Gastrocnemius medialis (tissue), 4 donors: ENCODE measurements around the gene SLC15A3. TPM values are rescaled to one million over a fixed set of nuclear protein-coding genes. Genes with fewer than 3 reads are reported as not detected.

ENCODE experiments used
- ATAC-seq, 2 donors: fragments of 150-250 bp; one replicate each; pipeline ENCODE4 v1.9.1; 2016
- DNase-seq, 2 donors: peaks; one replicate each; pipeline ENCODE4 v3.0.0-alpha.2; 2019
- H3K27ac ChIP-seq, 4 donors: fragments of 200-600 bp; sonication (generic); 1 replicate in 1 of 4; 2 replicates in 3 of 4; pipeline ENCODE4 v1.5.1; 2016 to 2018; ENCODE audit warnings: mild to moderate bottlenecking in 2 of 4, moderate library complexity in 1 of 4
- H3K27me3 ChIP-seq, 3 donors: fragments of 200-600 bp; sonication (generic) in 2 of 3; 1 replicate in 1 of 3; 2 replicates in 2 of 3; pipeline versions ENCODE4 v1.5.1 to v1.6.0; 2016 to 2019; ENCODE audit warnings: mild to moderate bottlenecking in 1 of 3, moderate library complexity in 1 of 3
- H3K36me3 ChIP-seq, 2 donors: fragments of 200-600 bp; sonication (generic) in 1 of 2; one replicate each; pipeline ENCODE4 v1.5.1; 2017 to 2018
- H3K4me1 ChIP-seq, 2 donors: fragments of 200-600 bp; sonication (generic) in 1 of 2; one replicate each; pipeline ENCODE4 v1.5.1; 2016 to 2017; ENCODE audit warnings: mild to moderate bottlenecking in 2 of 2
- H3K4me3 ChIP-seq, 4 donors: fragments of 200-600 bp; sonication (generic) in 3 of 4; 1 replicate in 1 of 4; 2 replicates in 3 of 4; pipeline ENCODE4 v1.5.1; 2016 to 2019; ENCODE audit warnings: mild to moderate bottlenecking in 2 of 4
- H3K9me3 ChIP-seq, 3 donors: fragments of 200-600 bp; sonication (generic) in 2 of 3; 1 replicate in 1 of 3; 2 replicates in 2 of 3; pipeline ENCODE4 v1.5.1; 2016 to 2019
- CTCF ChIP-seq, 5 experiments: fragments of 450-650 bp in 3 of 5; fragments of 200-600 bp in 2 of 5; sonication (generic) in 2 of 5; IDR thresholded peaks in 4 of 5; conservative IDR thresholded peaks in 1 of 5; 1 replicate in 4 of 5; 2 replicates in 1 of 5; pipeline ENCODE4 v1.5.1; 2016 to 2019; ENCODE audit warnings: antibody characterized with exemption in 5 of 5, mild to moderate bottlenecking in 3 of 5, moderate library complexity in 3 of 5
- POLR2A ChIP-seq, 2 donors: fragments of 450-650 bp; IDR thresholded peaks; one replicate each; pipeline ENCODE4 v1.6.1; 2017; ENCODE audit warnings: antibody characterized with exemption in 2 of 2, mild to moderate bottlenecking in 2 of 2, moderate library complexity in 2 of 2
- in situ Hi-C, 4 donors: fragments of 200-750 bp; cut with MboI; loops; one replicate each; pipeline versions ENCODE4 v1.15.0 to v1.8.0; 2017; ENCODE audit warnings: low sequenced_read_pairs in 4 of 4
- intact Hi-C: fragments of 100-400 bp; cut with DNase I; formaldehyde crosslinking; loops from one replicate; pipeline ENCODE4 v1.15.1; 2023; ENCODE audit warnings: low total_unique reads
- total RNA-seq, 4 donors: library from RNA; depleted of rRNA; stranded (reverse); fragments of >200 nt; gene quantifications; one replicate each; pipeline versions ENCODE4 v1.1.0 to v1.2.3, GENCODE V29; 2016

The SLC15A3 gene
- total RNA-seq, 4 donors from 2014 or later: 2.8 to 6.9 (median 6.0) TPM

DNA sequence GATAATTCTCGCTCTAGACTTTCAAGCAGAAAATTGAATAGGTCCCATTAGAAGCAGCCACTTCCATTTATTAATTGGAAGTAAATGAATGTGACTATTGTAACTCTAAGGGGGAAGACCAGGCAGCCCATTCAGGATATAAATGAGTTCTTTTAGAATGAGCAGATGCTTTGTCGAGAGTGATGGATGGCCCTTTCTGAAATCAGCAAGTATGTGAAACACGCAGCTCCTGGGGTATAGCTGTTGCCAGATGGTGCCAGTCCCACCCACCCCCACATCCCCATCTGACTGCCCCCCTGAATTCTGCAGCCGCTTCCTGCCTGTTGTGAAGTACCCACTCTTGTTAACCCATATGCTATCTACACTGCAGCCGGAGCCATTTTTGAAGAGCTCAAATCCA is 3.7 kb downstream of the SLC15A3 start:
- in situ Hi-C loops: no loop called here
- Histone ChIP-seq H3K4me1 (no peaks in the 10 kb centered on the region), H3K4me3 (no peak overlapping the region), H3K9me3 (no peaks in the 10 kb centered on the region), H3K27ac (no peak overlapping the region), H3K27me3 (peaks cover 0 to 11% (median 0%) of the 10 kb centered on the region in 3 donors), H3K36me3 (no peaks in the 10 kb centered on the region)
- TF ChIP-seq POLR2A (IDR thresholded peaks at IDR 0.05) (no peak), CTCF (IDR thresholded peaks at IDR 0.05 in 4 of 5, conservative IDR thresholded peaks at IDR 0.05 in 1 of 5) (no peak)
- ATAC-seq (no peak), DNase-seq (no peak)
- intact Hi-C loops: no loop called here

DNA sequence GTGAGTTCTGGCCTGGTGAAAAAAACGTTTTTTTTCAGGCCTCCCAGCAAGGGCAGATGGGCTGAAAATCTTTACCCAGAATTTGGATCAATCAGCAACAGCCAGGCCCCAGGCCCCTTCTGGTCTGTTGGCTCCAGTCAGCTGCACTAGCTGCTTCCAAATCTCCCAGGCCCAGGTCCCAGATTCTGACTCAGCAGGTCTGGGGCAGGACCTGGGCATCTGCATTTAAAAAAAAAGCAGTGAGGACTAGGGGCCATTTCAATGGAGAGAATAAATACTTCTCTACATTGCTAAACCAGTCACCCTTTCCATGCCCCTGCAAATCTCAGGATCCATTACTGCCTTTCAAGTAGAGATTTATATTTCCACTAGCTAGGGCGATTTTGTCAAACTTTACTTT is 4.3 kb downstream of the SLC15A3 start:
- intact Hi-C loops: no loop called here
- no peak for ATAC-seq

GRCh38 chr11:60946601-60947264 is 5.2 kb downstream of the SLC15A3 start:
- Histone ChIP-seq H3K9me3 (no peaks in the 10 kb centered on the region), H3K4me3 (no peak overlapping the region), H3K4me1 (no peaks in the 10 kb centered on the region), H3K27me3 (peaks cover 0 to 7% (median 0%) of the 10 kb centered on the region in 3 donors), H3K27ac (no peak overlapping the region), H3K36me3 (no peaks in the 10 kb centered on the region)
- DNase-seq (no peak), ATAC-seq (no peak)
- in situ Hi-C loops (no loop called here), intact Hi-C loops (no loop called here)
- TF ChIP-seq POLR2A (IDR thresholded peaks at IDR 0.05): no peak
- TF ChIP-seq CTCF (IDR thresholded peaks at IDR 0.05 in 4 of 5, conservative IDR thresholded peaks at IDR 0.05 in 1 of 5): no peak

More for the DNA sequence above, 4.3 kb downstream of the SLC15A3 start:
- no peak for DNase-seq
- Histone ChIP-seq H3K9me3 (no peaks in the 10 kb centered on the region), H3K4me1 (no peaks in the 10 kb centered on the region), H3K4me3 (no peak overlapping the region), H3K36me3 (no peaks in the 10 kb centered on the region), H3K27me3 (peaks cover 0 to 11% (median 0%) of the 10 kb centered on the region in 3 donors), H3K27ac (no peak overlapping the region)
- in situ Hi-C loops: no loop called here
- TF ChIP-seq CTCF (IDR thresholded peaks at IDR 0.05 in 4 of 5, conservative IDR thresholded peaks at IDR 0.05 in 1 of 5): no peak
- TF ChIP-seq POLR2A (IDR thresholded peaks at IDR 0.05): no peak

- no peak overlapping the region for H3K4me3 ChIP-seq
- no peaks in the 10 kb centered on the region for H3K36me3 ChIP-seq
- in situ Hi-C loops (no loop called here), intact Hi-C loops (no loop called here)
- no peaks in the 10 kb centered on the region for H3K9me3 ChIP-seq
- peaks cover 0 to under 1% (median 0%) of the 10 kb centered on the region in 3 donors for H3K27me3 ChIP-seq
- DNase-seq (no peak), ATAC-seq (no peak)
- H3K4me1 ChIP-seq: no peaks in the 10 kb centered on the region
- H3K27ac ChIP-seq: no peak overlapping the region
- TF ChIP-seq POLR2A (IDR thresholded peaks at IDR 0.05): no peak
- no peak for TF ChIP-seq CTCF (IDR thresholded peaks at IDR 0.05 in 4 of 5, conservative IDR thresholded peaks at IDR 0.05 in 1 of 5)
Measured at GRCh38 chr11:60945295-60945667, 6.7 kb downstream of the SLC15A3 start.
